Measurements from ENCODE around the gene ARL16. TPM values are rescaled to one million over a fixed set of nuclear protein-coding genes. Genes with fewer than 3 reads are reported as not detected.
A peak's percentile ranks its signal among the peaks of the same experiment; 100 is the strongest.

Gene ARL16
- total RNA-seq, 1 donor from 2014 or later, result 55.2 TPM

DNA sequence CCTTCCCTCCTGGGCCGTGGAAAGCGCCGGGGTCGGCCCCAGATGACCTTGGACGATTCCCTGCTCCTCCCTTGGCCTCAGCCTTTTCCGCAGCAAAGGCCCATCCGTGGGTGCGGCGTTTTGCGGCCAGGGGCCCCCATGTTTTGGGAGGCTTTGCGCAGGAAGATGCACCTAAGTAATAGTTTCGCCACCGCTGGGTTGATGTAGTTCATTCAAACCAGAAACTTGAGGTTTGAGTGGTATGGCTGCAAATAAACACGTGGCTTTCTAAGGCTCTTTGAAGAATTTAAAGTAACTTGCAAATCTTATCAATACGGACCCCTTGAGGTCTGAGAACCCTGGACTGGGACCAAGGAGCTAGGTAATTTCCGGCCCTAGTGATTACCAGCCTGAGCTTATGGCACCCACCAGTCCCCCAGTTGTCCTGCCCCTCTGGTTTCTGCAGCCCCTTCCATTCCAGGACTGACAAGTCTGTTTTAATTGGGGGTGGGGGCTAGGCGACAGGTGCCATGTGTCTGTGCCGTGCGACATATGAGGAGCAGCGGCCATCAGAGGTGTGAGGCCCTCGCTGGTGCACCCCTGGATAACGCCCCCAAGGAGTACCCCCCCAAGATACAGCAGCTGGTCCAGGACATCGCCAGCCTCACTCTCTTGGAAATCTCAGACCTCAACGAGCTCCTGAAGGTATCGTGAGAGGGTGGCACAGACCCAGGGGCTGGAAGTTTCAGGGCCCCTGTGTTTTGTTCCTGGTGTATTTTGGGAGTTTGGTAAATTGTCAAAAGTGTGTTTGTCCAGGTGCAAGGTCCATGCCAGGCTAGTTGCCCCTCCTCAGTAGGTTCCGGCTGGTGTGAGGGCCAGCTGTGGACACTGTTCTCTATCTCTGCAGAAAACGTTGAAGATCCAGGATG, 20.4 kb upstream of the ARL16 start:
- H3K27me3 Mint-ChIP-seq (ENCODE audit: unreplicated experiment), result peaks cover 2% of the 10 kb centered on the region
- DNase-seq, result no peak
- peaks cover 6% of the 10 kb centered on the region for H3K9me3 Mint-ChIP-seq (ENCODE audit: unreplicated experiment)
- no peaks in the 10 kb centered on the region for H3K36me3 Mint-ChIP-seq (ENCODE audit: unreplicated experiment)
- H3K27ac Mint-ChIP-seq (ENCODE audit: unreplicated experiment), result peak overlapping the region; percentile 28
- TF ChIP-seq, protein P1, sequence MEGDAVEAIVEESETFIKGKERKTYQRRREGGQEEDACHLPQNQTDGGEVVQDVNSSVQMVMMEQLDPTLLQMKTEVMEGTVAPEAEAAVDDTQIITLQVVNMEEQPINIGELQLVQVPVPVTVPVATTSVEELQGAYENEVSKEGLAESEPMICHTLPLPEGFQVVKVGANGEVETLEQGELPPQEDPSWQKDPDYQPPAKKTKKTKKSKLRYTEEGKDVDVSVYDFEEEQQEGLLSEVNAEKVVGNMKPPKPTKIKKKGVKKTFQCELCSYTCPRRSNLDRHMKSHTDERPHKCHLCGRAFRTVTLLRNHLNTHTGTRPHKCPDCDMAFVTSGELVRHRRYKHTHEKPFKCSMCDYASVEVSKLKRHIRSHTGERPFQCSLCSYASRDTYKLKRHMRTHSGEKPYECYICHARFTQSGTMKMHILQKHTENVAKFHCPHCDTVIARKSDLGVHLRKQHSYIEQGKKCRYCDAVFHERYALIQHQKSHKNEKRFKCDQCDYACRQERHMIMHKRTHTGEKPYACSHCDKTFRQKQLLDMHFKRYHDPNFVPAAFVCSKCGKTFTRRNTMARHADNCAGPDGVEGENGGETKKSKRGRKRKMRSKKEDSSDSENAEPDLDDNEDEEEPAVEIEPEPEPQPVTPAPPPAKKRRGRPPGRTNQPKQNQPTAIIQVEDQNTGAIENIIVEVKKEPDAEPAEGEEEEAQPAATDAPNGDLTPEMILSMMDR (IDR thresholded peaks at IDR 0.05; ENCODE audit: partially characterized antibody, unreplicated experiment), result no peak
- H3K4me1 Mint-ChIP-seq (ENCODE audit: low read depth, unreplicated experiment), result peaks cover 2% of the 10 kb centered on the region
- H3K4me3 Mint-ChIP-seq (ENCODE audit: unreplicated experiment), result peak overlapping the region; percentile 82

DNA sequence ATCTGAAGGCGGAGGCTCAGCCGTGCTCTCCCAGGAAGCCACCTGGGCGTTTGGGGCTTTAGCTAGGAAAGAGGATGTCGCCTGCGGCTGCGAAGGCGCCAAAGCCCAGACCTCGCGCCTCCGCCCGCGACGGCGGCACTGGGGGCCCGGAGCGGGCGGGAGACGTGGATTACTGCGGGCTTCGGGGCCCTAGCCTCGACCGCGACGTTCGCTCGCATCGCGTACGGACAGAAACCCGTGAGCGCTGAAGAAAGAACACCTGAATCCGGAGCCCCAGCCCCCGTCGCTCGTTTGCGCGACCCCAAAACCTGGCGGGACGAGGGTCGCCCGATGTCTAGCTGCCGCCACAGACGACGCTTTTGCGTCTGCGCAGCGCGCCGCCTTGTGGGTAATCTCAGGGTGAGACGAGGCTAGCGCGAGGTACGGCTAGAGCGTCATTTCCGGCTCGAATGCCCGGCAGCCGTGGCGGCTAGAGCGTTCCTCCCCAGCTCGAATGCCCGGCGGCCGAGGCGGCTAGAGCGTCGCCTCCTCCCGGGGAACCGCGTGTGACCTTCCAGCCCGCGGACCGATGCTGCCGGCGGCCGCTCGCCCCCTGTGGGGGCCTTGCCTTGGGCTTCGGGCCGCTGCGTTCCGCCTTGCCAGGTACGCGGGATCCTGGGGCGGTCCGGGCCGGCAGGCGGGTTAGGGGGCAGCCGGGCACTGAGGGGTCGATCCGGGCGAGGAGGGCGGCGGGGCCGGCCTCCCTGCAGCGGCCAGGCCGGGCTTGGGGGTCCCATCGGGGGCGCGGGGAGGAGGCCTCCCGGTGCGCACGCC, 19.5 kb upstream of the ARL16 start, which contains the start of gene MRPL12:
TSS of gene MRPL12 (plus strand) at position 434 of the 813 bp plus-strand sequence. CDS start at position 569, 135 bp downstream.
- DNase-seq, result peak; percentile 96
- TF ChIP-seq, protein P1 (IDR thresholded peaks at IDR 0.05; ENCODE audit: partially characterized antibody, unreplicated experiment), result peak; percentile 46
- Mint-ChIP-seq H3K27me3 (ENCODE audit: unreplicated experiment) (peaks cover 2% of the 10 kb centered on the region), H3K27ac (ENCODE audit: unreplicated experiment) (peak within 1 kb of the TSS; percentile 82), H3K36me3 (ENCODE audit: unreplicated experiment) (no peaks in the 10 kb centered on the region), H3K9me3 (ENCODE audit: unreplicated experiment) (peaks cover 9% of the 10 kb centered on the region), H3K4me3 (ENCODE audit: unreplicated experiment) (peak within 1 kb of the TSS; percentile 92), H3K4me1 (ENCODE audit: low read depth, unreplicated experiment) (peaks cover 2% of the 10 kb centered on the region)

DNA sequence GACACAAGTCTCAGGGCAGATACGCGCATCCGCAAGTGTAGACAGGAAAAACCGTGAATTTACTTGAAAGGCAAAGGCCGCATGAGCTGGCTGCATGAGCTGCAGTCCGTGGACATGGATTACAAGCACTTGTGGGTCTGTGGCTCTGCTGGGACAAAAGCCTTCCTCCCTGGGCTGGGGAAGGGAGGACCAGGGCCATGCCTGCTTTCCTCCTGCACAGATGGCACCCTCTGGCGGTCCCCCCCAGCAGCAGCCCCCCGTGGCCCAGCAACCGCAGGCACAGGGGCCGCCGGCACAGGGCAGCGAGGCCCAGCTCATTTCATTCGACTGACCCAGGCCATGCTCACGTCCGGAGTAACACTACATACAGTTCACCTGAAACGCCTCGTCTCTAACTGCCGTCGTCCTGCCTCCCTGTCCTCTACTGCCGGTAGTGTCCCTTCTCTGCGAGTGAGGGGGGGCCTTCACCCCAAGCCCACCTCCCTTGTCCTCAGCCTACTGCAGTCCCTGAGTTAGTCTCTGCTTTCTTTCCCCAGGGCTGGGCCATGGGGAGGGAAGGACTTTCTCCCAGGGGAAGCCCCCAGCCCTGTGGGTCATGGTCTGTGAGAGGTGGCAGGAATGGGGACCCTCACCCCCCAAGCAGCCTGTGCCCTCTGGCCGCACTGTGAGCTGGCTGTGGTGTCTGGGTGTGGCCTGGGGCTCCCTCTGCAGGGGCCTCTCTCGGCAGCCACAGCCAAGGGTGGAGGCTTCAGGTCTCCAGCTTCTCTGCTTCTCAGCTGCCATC, 17.9 kb upstream of the ARL16 start:
- DNase-seq, result no peak
- Mint-ChIP-seq H3K9me3 (ENCODE audit: unreplicated experiment) (peaks cover 13% of the 10 kb centered on the region), H3K36me3 (ENCODE audit: unreplicated experiment) (no peaks in the 10 kb centered on the region), H3K27me3 (ENCODE audit: unreplicated experiment) (peaks cover 5% of the 10 kb centered on the region), H3K4me1 (ENCODE audit: low read depth, unreplicated experiment) (peaks cover 2% of the 10 kb centered on the region), H3K27ac (ENCODE audit: unreplicated experiment) (no peak overlapping the region), H3K4me3 (ENCODE audit: unreplicated experiment) (peak overlapping the region; percentile 92)
- TF ChIP-seq, protein P1 (IDR thresholded peaks at IDR 0.05; ENCODE audit: partially characterized antibody, unreplicated experiment), result no peak

DNA sequence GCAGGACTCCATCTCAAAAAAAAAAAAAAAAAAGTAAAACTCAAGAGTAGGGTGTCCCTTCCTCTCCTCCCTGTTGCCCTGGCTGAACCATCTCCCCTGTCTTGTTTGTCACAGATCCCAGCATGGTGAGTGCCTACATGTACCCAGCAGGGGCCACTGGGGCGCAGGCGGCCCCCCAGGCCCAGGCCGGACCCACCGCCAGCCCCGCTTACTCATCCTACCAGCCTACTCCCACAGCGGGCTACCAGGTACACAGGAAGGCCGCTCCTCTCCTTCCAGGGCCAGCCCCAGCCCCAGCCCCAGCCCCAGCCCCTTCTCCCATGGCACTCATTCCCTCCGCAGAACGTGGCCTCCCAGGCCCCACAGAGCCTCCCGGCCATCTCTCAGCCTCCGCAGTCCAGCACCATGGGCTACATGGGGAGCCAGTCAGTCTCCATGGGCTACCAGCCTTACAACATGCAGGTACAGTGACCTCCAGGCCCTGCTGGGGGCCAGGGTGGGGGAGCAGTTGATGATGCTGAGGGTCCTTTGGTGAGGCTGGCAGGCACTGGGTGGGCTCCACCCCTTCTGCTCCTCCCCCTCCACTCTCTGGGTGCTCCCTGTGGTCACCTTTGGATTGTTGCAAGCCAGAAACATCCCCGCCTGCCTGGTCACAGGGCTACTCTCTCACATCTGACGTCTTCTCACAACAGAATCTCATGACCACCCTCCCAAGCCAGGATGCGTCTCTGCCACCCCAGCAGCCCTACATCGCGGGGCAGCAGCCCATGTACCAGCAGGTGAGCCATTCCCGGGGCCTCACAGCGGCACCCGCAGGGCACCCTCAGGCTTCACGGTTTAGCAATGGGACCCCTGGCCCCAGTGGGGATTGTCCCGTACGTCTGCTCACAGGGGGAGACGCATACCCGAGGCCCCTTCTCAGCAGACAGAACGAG, 17.0 kb upstream of the ARL16 start:
- no peaks in the 10 kb centered on the region for H3K36me3 Mint-ChIP-seq (ENCODE audit: unreplicated experiment)
- H3K27ac Mint-ChIP-seq (ENCODE audit: unreplicated experiment), result no peak overlapping the region
- no peak for DNase-seq
- H3K9me3 Mint-ChIP-seq (ENCODE audit: unreplicated experiment), result peaks cover 13% of the 10 kb centered on the region
- TF ChIP-seq, protein P1 (IDR thresholded peaks at IDR 0.05; ENCODE audit: partially characterized antibody, unreplicated experiment), result no peak
- peaks cover 2% of the 10 kb centered on the region for H3K4me1 Mint-ChIP-seq (ENCODE audit: low read depth, unreplicated experiment)
- peaks cover 5% of the 10 kb centered on the region for H3K27me3 Mint-ChIP-seq (ENCODE audit: unreplicated experiment)
- H3K4me3 Mint-ChIP-seq (ENCODE audit: unreplicated experiment), result peak overlapping the region; percentile 64

Data from glutamatergic neuron (in vitro differentiated cells).